SK-N-SH (cell line): ENCODE results near the gene LTB4R. TPM values are rescaled to one million over a fixed set of nuclear protein-coding genes. Genes with fewer than 3 reads are reported as not detected.

Experiments used
- CTCF ChIA-PET: fragments of 300-600, 350-600 bp; formaldehyde crosslinking; extraction: SDS; loops from one replicate; lab custom pipeline; 2021; lab: Yijun Ruan, JAX
- POLR2A ChIA-PET: fragments of 350-600 bp; sonication (Branson Sonifier 250); formaldehyde crosslinking; extraction: SDS; loops from one replicate; lab custom pipeline; 2020; ENCODE audit warnings: antibody characterized with exemption, inconsistent platforms; lab: Yijun Ruan, JAX
- DNase-seq: peaks from one replicate; pipeline ENCODE4 v3.0.0; 2012
- H2AFZ ChIP-seq: fragments of 200-600 bp; sonication (generic); 2 replicates; pipeline ENCODE4 v1.8.1; 2016; ENCODE audit warnings: antibody characterized with exemption, mild to moderate bottlenecking, low read depth
- H3F3A ChIP-seq: fragments of 200-600 bp; sonication (generic); replicated peaks from 2 replicates; pipeline ENCODE3; 2016; ENCODE audit warnings: antibody characterized with exemption, mild to moderate bottlenecking; ENCODE audit not compliant: insufficient read depth
- H3K27ac ChIP-seq, 2 experiments: fragments of 200-500 bp in 1 of 2; fragments of 200-600 bp in 1 of 2; sonication (Bioruptor generic) in 1 of 2; sonication (generic), shearing (Covaris generic) in 1 of 2; 2 replicates each; pipeline versions ENCODE4 v1.5.1 to v1.6.1; 2014 to 2016; ENCODE audit warnings: low read depth in 2 of 2, inconsistent platforms in 1 of 2, low read length in 1 of 2, mild to moderate bottlenecking in 1 of 2, mixed read lengths in 1 of 2
- H3K27me3 ChIP-seq: fragments of 200-600 bp; sonication (generic), shearing (Covaris generic); 2 replicates; pipeline ENCODE4 v1.6.1; 2016; ENCODE audit warnings: mixed run types; ENCODE audit not compliant: insufficient read depth
- H3K36me3 ChIP-seq, 2 experiments: fragments of 200-500 bp in 1 of 2; fragments of 200-600 bp in 1 of 2; sonication (Bioruptor generic) in 1 of 2; sonication (generic) in 1 of 2; replicated peaks in 1 of 2; 2 replicates each; pipeline versions ENCODE3 to v1.5.1; 2014 to 2016; ENCODE audit warnings: low read length in 1 of 2, mild to moderate bottlenecking in 1 of 2; ENCODE audit not compliant: insufficient read depth in 2 of 2, control insufficient read depth in 1 of 2
- H3K4me1 ChIP-seq, 2 experiments: fragments of 200-500 bp in 1 of 2; fragments of 200-600 bp in 1 of 2; sonication (Bioruptor generic) in 1 of 2; sonication (generic), shearing (Covaris generic) in 1 of 2; 2 replicates each; pipeline versions ENCODE4 v1.5.1 to v1.6.1; 2014 to 2016; ENCODE audit warnings: low read depth in 1 of 2, low read length in 1 of 2, mixed run types in 1 of 2; ENCODE audit not compliant: insufficient read depth in 2 of 2, control insufficient read depth in 1 of 2
- H3K4me2 ChIP-seq: fragments of 200-600 bp; sonication (generic), shearing (Covaris generic); 2 replicates; pipeline ENCODE4 v1.6.1; 2017; ENCODE audit warnings: mixed run types
- H3K4me3 ChIP-seq, 2 experiments: fragments of 200-500 bp in 1 of 2; fragments of 200-600 bp in 1 of 2; sonication (Bioruptor generic) in 1 of 2; sonication (generic), shearing (Covaris generic) in 1 of 2; 2 replicates each; pipeline versions ENCODE4 v1.5.1 to v1.8.1; 2014 to 2016; ENCODE audit warnings: low read depth in 2 of 2, inconsistent platforms in 1 of 2, low read length in 1 of 2, mild to moderate bottlenecking in 1 of 2, mixed read lengths in 1 of 2, moderate library complexity in 1 of 2
- H3K79me2 ChIP-seq: fragments of 200-600 bp; sonication (generic); 2 replicates; pipeline ENCODE4 v1.8.1; 2017; ENCODE audit warnings: mild to moderate bottlenecking; ENCODE audit not compliant: insufficient read depth
- H3K9ac ChIP-seq: fragments of 200-600 bp; sonication (generic); 2 replicates; pipeline ENCODE4 v1.6.1; 2017; ENCODE audit warnings: mixed run types
- H3K9me2 ChIP-seq: fragments of 200-600 bp; sonication (generic); 2 replicates; pipeline ENCODE4 v1.6.1; 2017; ENCODE audit warnings: mixed run types
- H3K9me3 ChIP-seq: fragments of 200-600 bp; sonication (generic); 2 replicates; pipeline ENCODE4 v1.6.1; 2017; ENCODE audit warnings: mixed run types, mild to moderate bottlenecking, moderate library complexity
- H4K20me1 ChIP-seq: fragments of 200-600 bp; sonication (generic); 2 replicates; pipeline ENCODE4 v1.6.1; 2017; ENCODE audit warnings: mild to moderate bottlenecking, mixed run types; ENCODE audit not compliant: insufficient read depth
- CHD2 ChIP-seq: fragments of 150-350 bp; IDR thresholded peaks from 2 replicates; pipeline ENCODE4 v1.6.1; 2018; ENCODE audit warnings: low read length; ENCODE audit not compliant: partially characterized antibody
- EP300 ChIP-seq, 2 experiments: IDR thresholded peaks; 2 replicates each; pipeline versions ENCODE4 v1.4.0 to v1.6.1; 2012; ENCODE audit warnings: borderline replicate concordance in 1 of 2, low read depth in 1 of 2, low read length in 1 of 2
- FOSL2 ChIP-seq: IDR thresholded peaks from 2 replicates; pipeline ENCODE4 v1.4.0; 2012; ENCODE audit warnings: low read depth, mild to moderate bottlenecking, moderate library complexity, borderline replicate concordance
- FOXJ3 ChIP-seq: sonication (generic); formaldehyde crosslinking; IDR thresholded peaks from 2 replicates; pipeline ENCODE4 v1.5.1; 2020; ENCODE audit warnings: mild to moderate bottlenecking, missing genetic modification reagents
- FOXM1 ChIP-seq: IDR thresholded peaks from 2 replicates; pipeline ENCODE4 v1.4.0; 2012; ENCODE audit warnings: low read depth, mild to moderate bottlenecking
- GABPA ChIP-seq: IDR thresholded peaks from 2 replicates; pipeline ENCODE4 v1.4.0; 2012; ENCODE audit warnings: low read depth, mild to moderate bottlenecking
- JUND ChIP-seq: IDR thresholded peaks from 2 replicates; pipeline ENCODE4 v1.4.0; 2012
- MXI1 ChIP-seq: IDR thresholded peaks from 2 replicates; pipeline ENCODE4 v1.6.1; 2012; ENCODE audit warnings: mild to moderate bottlenecking, low read depth, low read length, improper control_type of control experiment
- NFIC ChIP-seq: IDR thresholded peaks from 2 replicates; pipeline ENCODE4 v1.4.0; 2012; ENCODE audit warnings: borderline replicate concordance
- PBX3 ChIP-seq: IDR thresholded peaks from 2 replicates; pipeline ENCODE4; 2012
- RFX5 ChIP-seq: IDR thresholded peaks from 2 replicates; pipeline ENCODE4 v1.6.1; 2012; ENCODE audit warnings: mild to moderate bottlenecking, improper control_type of control experiment, low read length
- RXRA ChIP-seq: IDR thresholded peaks from 2 replicates; pipeline ENCODE4 v1.4.0; 2012; ENCODE audit warnings: low read depth, mild to moderate bottlenecking, borderline replicate concordance
- SMC3 ChIP-seq: IDR thresholded peaks from 2 replicates; pipeline ENCODE4 v1.6.1; 2012; ENCODE audit warnings: low read depth, low read length, improper control_type of control experiment
- TAF1 ChIP-seq: IDR thresholded peaks from 2 replicates; pipeline ENCODE4 v1.6.1; 2012; ENCODE audit warnings: low read depth, mild to moderate bottlenecking, low read length, moderate library complexity, borderline replicate concordance
- TCF12 ChIP-seq: IDR thresholded peaks from 2 replicates; pipeline ENCODE4 v1.4.0; 2012
- TEAD4 ChIP-seq: IDR thresholded peaks from 2 replicates; pipeline ENCODE4 v1.4.0; 2012; ENCODE audit warnings: mild to moderate bottlenecking, borderline replicate concordance; ENCODE audit not compliant: insufficient read depth
- WGBS: methylation state at CpG from one replicate; pipeline ENCODE4 v1.1.6; 2017; ENCODE audit warnings: low lambda C conversion rate; 5-methylcytosine and 5-hydroxymethylcytosine counted together
- polyA plus RNA-seq, 3 experiments: library from polyadenylated mRNA; depleted of rRNA; stranded (reverse); fragments of >200 nt; gene quantifications; 2 replicates each; pipeline ENCODE4 v1.2.3, GENCODE V29; 2012
- TF ChIP-seq, protein P1 (sequence below): IDR thresholded peaks from 2 replicates; pipeline ENCODE4 v1.4.0; 2012; ENCODE audit warnings: low read depth, borderline replicate concordance

Gene LTB4R
- polyA plus RNA-seq, 1 of the 3 experiments (the other 2 are of a cell fraction) = 11.9 TPM

GRCh38 chr14:24292118-24292807, 19.0 kb upstream of the LTB4R start (continued):
- TF ChIP-seq TAF1 (no peak), SMC3 (no peak), FOXJ3 (CRISPR knock-in tag) (no peak), PBX3 (no peak), JUND (no peak)

GRCh38 chr14:24293525-24293924, 17.8 kb upstream of the LTB4R start:
- no peaks in the 10 kb centered on the region for H3K27me3 ChIP-seq
- no peak overlapping the region for H3K4me3 ChIP-seq
- H3K9ac ChIP-seq = no peak overlapping the region
- no peaks in the 10 kb centered on the region for H3K9me2 ChIP-seq
- no peaks in the 10 kb centered on the region; the same call in 1 of the 2 replicates for H3K79me2 ChIP-seq
- DNase-seq = no peak
- peaks cover 0 to 6% of the 10 kb centered on the region in 2 experiments; a peak in 3 of 4 replicates for H3K4me1 ChIP-seq
- ChIA-PET POLR2A (no interaction called here), CTCF (interaction anchor here (0.6 to 6.2 kb wide), 5 partner anchors 12 to 50 kb away, joined by 3 to 43 read pairs (median 18); partner anchors contain the start of genes CIDEB, RABGGTA and TINF2)
- TF ChIP-seq GABPA (no peak), TAF1 (no peak), RFX5 (no peak)
- peaks cover 14 to 45% of the 10 kb centered on the region in 2 experiments for H3K36me3 ChIP-seq
- no peak overlapping the region for H3K27ac ChIP-seq
- WGBS = 91% methylated on average over 2 of the region's 2 CpGs
- H4K20me1 ChIP-seq = no peaks in the 10 kb centered on the region
- no peak overlapping the region for H3K4me2 ChIP-seq
- no peak overlapping the region for H2AFZ ChIP-seq
- H3F3A ChIP-seq = peaks cover 18% of the 10 kb centered on the region
- H3K9me3 ChIP-seq = no peaks in the 10 kb centered on the region

- peaks cover 21% of the 10 kb centered on the region for H3F3A ChIP-seq
- H3K79me2 ChIP-seq = peaks cover 22% of the 10 kb centered on the region
- H3K9ac ChIP-seq = no peak overlapping the region
- H3K4me2 ChIP-seq = 0 out of 2 replicates have a peak overlapping the region, but pooled peaks have one; percentile 6
- peak overlapping the region in 1 of 2 experiments; percentile 32; a peak in 1 of 4 replicates for H3K27ac ChIP-seq
- H3K4me3 ChIP-seq = no peak overlapping the region; a peak in 1 of 4 replicates
- ChIA-PET POLR2A (interaction anchor here (4.5 kb wide), 1 partner anchor 54 kb away, joined by 27 read pairs; the partner anchor contains the start of gene TINF2), CTCF (interaction anchor here (1.1 to 8.1 kb wide), 26 partner anchors 9 to 244 kb away, joined by 3 to 191 read pairs (median 8); partner anchors contain the start of genes CARMIL3, CHMP4A, CIDEB and LTB4R2)
- DNase-seq = peak; percentile 77
- no peaks in the 10 kb centered on the region for H4K20me1 ChIP-seq
- H3K9me2 ChIP-seq = no peaks in the 10 kb centered on the region
- H3K27me3 ChIP-seq = no peaks in the 10 kb centered on the region
- WGBS = 57% methylated on average over 11 of the region's 12 CpGs
- peaks cover 19 to 30% of the 10 kb centered on the region in 2 experiments for H3K36me3 ChIP-seq
- no peaks in the 10 kb centered on the region for H3K9me3 ChIP-seq
- 0 out of 2 replicates have a peak overlapping the region, but pooled peaks have one; percentile 4 for H2AFZ ChIP-seq
- H3K4me1 ChIP-seq = peaks cover 13 to 14% of the 10 kb centered on the region in 2 experiments
- TF ChIP-seq TAF1 (no peak), RXRA (no peak), PBX3 (no peak), EP300 (IDR thresholded peaks at IDR 0.05; ENCODE audit: borderline replicate concordance in 1 of 2, low read depth in 1 of 2, low read length in 1 of 2) (no peak), FOSL2 (peak; percentile 26; the same call in 1 of the 2 replicates), MXI1 (no peak), FOXM1 (no peak), CHD2 (no peak), GABPA (no peak), SMC3 (peak; percentile 90), TEAD4 (no peak), NFIC (no peak), TCF12 (no peak)
- TF ChIP-seq, protein P1, sequence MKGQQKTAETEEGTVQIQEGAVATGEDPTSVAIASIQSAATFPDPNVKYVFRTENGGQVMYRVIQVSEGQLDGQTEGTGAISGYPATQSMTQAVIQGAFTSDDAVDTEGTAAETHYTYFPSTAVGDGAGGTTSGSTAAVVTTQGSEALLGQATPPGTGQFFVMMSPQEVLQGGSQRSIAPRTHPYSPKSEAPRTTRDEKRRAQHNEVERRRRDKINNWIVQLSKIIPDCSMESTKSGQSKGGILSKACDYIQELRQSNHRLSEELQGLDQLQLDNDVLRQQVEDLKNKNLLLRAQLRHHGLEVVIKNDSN = no peak
These were observed 14.8 kb upstream of the LTB4R start for GRCh38 chr14:24296341-24297157.
